HS-27A (cell line): ENCODE measurements around the gene CEP68.
A peak's percentile ranks its signal among the peaks of the same experiment; 100 is the strongest.
"Not testable (repeated sequence)": the region's sequence is repeated elsewhere in the genome, so short reads cannot be mapped to it uniquely, and the experiment has no call there.

Source experiments
- DNase-seq: peaks from one replicate; pipeline ENCODE4 v3.0.0-alpha.2; 2012; ENCODE audit warnings: low read depth, missing footprints

CEP68 gene, protein sequence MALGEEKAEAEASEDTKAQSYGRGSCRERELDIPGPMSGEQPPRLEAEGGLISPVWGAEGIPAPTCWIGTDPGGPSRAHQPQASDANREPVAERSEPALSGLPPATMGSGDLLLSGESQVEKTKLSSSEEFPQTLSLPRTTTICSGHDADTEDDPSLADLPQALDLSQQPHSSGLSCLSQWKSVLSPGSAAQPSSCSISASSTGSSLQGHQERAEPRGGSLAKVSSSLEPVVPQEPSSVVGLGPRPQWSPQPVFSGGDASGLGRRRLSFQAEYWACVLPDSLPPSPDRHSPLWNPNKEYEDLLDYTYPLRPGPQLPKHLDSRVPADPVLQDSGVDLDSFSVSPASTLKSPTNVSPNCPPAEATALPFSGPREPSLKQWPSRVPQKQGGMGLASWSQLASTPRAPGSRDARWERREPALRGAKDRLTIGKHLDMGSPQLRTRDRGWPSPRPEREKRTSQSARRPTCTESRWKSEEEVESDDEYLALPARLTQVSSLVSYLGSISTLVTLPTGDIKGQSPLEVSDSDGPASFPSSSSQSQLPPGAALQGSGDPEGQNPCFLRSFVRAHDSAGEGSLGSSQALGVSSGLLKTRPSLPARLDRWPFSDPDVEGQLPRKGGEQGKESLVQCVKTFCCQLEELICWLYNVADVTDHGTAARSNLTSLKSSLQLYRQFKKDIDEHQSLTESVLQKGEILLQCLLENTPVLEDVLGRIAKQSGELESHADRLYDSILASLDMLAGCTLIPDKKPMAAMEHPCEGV

DNA sequence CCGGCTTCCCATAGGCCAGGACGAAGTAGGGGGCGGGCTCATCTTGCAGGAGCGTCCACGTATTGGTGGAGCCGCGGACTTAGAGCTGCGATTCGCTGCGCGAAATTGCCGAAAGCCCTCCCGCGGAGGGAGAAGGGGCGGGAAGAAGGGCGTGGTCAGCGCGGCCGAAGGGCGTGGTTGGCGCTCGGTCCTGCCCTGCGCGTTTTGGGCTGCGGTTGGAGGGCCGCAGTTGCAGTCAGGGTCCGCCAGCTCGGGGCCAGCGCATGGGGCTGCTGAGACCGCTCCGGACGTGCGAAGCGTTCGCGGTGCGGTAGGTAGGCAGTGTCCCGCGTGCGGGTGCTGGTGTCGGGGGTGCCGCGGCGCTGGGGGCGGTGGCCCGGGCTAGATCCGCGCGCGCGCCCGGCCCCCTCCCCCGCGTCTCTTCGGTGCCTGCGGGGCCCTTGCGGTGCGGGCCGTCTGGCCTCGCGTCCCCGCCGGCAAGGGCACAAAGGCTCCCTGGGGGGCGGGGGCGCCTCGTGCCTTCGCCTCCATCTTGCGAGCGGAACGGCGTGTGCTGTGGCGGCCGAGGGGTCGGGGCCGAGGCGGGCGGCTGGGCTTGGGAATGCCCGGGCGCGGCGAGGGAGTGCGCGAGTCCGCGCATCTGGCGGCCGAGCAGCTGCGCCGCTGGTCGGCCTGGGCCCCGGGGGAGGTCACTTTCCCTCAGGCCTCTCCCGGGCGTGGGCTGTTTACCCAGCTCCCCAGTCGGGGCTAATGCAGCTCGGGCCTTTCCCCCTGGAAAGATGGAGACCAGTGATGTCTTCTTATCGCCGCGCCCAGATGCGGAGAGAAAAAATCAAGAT is at the start of gene CEP68:
CEP68 (plus strand) TSS at position 202 of the 839 bp plus-strand sequence. CDS start 13,029 bp downstream, outside the sequence.
- DNase-seq, result peak; percentile 76

DNA sequence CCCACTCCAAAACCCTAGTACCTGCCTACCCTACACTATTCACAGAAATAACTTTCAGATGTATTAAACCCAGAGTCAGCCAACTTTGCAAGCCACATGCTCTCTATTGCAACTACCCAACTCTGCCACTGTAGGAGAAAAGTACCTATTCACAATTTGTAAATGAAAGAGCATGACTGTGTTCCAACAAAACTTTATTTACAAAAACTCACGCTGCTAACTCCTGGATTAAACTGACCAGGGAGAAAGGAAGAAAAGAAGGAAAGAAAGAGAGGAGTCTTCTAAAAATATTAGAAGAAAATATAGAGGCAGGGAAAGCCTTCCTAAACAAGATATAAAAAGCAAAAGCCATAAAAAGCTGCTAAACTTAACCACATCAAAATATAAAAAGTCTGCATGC is 42.4 kb upstream of the CEP68 start:
- DNase-seq, result no peak

DNA sequence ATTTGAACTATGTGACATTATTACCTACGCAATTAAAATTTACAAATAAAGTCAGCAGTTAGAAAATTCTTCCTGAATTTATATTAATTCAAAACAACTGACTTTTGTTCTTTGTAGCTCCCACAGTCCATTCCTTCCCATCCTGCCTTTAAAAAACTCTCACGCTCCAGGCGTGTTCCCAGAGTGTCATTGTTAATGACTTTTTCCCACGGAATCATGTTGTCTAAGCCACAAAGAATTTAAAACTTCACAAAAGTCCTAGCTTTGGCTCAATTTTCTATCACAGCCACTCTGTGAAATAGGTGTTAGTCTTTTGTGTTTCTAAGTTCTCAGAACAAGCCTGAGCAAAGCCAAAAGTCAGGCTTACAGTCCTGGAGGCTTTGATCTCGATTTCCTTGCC is 40.5 kb upstream of the CEP68 start:
- no peak for DNase-seq

DNA sequence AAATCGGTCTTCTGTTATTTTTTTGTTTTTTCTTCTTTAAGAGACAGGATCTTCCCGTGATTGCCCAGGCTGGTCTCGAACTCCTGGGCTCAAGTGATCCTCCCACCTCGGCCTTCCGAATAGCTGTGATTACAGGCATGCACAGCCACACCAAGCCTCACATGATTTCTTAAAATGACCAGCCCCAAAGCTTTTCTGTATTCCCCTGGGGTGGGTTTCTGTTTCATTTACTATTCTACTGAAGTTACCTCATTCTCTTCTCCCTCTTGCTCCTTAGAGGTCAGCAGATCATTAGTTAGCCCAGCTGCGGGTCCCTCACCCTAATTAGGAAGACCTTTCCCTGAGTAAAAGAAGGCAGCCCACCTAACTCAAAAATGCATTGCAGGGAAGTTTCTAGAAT is 39.4 kb upstream of the CEP68 start:
- no peak for DNase-seq

DNA sequence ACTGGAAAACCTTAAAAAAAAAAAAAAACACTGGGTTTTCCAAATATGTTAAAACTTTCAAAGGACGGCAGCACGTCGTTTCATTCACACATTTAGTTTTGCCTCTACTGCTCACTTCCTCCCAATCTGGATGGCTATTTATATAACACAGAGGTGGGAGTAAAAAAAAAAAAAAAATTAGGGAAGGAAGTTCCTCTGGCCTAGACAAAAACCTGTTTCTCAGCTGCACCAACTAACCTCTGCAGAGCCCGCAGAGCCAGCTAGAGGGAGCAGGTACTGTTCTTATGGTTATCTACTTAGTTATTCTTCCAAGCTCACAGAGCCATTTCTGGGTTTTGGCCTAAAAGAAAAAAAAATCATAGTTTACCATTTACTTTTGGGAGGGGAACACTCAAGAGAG is 38.9 kb upstream of the CEP68 start:
- no peak for DNase-seq

DNA sequence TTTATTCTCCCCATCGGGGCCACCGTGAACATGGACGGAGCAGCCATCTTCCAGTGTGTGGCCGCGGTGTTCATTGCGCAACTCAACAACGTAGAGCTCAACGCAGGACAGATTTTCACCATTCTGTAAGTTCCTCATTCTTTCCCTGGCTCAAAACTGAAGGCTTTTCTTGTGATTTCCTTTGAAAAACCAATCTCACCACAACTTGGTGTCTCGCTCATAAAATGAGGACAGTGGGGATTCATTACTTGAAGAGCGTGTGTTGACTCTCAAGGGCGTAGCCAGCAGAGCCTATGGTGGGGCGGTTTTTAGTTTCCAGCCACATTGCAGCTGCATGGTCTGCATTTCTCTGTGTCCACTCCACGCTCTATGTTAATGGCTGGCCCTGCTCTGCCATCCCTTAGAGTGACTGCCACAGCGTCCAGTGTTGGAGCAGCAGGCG is 38.1 kb upstream of the CEP68 start:
- DNase-seq, result no peak

DNA sequence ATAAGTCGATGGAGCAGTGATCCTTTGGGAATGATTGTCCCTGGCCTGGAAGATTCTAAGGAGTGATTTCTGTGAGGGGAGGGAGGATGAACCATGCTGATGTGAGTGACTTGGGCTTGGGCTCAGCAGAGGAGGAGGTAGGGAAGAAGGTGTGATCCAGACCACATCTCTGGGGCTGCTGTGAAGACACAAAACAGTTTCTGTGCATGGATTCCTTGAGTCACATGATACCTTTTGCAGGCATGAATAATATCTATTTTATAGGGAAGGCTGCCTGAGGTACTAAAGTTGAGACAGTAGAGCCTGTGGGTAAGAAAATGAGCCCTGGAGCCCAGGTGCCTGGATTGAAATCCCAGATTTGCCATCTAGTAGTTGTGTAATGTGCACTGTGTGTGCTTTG is 37.2 kb upstream of the CEP68 start:
- no peak for DNase-seq

DNA sequence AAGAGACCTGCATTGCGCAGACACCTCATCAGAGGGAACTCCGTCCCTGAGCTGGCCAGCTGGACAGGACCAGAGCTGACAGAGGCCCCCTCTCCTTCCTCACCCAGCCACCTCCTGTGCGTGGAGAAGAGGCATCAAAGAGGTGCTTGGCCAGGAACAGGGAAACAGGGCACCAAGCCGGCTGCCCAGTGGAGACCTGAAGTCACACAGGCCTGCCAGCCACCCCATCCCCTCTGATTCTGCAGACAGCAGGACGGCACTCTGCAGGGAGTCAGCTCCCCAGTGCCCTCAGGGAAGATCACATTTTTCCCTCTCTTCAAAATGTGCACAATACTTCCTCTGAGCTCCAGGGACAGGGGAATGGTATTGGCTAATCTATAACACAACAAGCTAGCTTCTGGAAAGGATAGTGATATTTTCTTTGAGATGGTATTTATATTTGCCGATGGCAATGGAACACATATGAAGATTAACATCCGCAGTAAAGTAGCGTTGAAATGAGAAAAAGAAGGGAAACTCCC is 36.5 kb upstream of the CEP68 start:
- no peak for DNase-seq

DNA sequence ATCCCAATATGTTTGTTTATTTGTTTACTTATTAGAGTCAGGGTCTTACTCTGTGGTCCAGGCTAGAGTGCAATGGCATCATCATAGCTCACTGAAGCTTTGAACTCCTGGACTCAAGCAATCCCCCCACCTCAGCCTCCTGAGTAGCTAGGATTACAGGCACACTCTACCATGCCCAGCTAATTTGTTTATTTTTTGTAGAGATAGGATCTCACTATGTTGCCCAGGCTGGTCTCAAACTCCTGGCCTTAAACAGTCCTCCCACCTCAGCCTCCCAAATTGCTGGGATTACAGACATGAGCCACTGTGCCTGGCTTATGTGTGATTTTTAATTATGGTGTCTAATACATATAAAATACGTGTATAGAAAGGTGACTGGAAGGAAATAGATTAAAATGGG is 36.0 kb upstream of the CEP68 start:
- not testable (repeated sequence) for DNase-seq

DNA sequence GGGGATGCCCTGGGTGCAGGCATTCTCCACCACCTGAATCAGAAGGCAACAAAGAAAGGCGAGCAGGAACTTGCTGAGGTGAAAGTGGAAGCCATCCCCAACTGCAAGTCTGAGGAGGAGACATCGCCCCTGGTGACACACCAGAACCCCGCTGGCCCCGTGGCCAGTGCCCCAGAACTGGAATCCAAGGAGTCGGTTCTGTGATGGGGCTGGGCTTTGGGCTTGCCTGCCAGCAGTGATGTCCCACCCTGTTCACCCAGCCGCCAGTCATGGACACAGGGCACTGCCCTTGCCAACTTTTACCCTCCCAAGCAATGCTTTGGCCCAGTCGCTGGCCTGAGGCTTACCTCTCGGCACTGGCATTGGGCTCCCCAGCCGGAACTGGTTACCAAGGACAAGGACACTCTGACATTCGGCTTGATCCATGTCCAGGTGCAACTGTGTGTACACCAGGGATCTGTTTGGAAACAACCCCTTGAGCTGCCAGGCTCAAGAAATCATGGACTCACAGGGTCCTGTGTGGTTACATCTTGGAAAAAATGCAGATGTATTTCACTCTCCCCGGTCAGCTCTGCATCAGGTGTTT is 35.2 kb upstream of the CEP68 start:
- no peak for DNase-seq

DNA sequence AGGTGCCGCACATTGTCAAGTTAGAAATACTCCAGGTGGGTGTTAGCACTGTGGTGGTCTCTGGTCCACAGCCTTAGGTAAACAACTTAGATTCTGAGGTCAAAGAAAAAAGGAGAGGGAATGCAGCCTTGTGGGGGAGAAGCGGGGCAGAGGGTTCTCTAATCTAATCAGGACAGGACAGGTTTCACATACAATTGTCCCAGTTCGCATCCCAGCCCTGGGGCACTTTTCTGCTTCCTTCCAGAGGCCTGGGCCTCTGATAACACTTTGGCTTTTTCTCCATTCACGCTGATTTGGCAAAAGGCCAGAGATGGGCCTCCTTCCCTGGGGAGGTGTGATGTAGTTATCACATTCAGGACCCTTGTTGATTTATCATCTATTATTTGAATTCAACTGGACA is 34.5 kb upstream of the CEP68 start:
- DNase-seq, result no peak

DNA sequence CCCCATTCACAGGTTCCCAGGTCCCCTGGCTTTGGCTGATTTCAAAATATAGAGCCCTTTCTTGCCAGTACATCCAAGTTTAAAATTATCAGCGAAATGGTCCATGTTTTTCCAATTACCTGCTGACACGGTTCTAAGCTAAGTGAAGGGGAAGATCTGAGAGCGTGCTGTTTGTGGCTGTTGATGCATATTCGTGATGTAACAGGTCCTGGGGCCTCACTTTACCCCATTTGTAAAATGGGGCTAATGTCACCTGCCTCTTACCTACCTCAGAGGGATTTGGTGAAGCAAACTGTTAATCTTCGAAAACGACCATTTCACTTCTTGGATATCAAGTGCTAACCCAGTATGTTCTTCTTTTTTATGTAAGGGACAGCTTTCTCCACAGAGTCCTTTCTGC is 34.0 kb upstream of the CEP68 start:
- no peak for DNase-seq

DNA sequence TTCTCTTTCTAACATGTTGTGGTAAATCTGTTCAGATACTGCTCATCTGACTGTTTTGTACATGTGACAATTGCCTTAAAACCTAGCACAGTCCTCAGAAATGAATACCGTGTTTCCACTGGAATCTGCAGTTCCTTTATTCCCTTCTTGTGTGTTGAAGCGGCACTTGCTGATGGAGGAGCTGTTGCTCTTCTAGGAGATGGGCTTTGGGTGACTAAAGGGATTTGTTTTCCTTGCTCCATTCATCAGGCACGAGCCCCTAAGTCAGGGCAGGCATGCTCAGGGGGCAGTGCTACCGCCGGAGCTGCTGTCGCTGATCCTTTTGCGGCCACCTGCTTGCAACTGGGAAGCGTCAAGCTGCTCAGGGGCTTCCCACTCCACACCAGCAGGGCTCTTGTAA is 32.5 kb upstream of the CEP68 start:
- no peak for DNase-seq

DNA sequence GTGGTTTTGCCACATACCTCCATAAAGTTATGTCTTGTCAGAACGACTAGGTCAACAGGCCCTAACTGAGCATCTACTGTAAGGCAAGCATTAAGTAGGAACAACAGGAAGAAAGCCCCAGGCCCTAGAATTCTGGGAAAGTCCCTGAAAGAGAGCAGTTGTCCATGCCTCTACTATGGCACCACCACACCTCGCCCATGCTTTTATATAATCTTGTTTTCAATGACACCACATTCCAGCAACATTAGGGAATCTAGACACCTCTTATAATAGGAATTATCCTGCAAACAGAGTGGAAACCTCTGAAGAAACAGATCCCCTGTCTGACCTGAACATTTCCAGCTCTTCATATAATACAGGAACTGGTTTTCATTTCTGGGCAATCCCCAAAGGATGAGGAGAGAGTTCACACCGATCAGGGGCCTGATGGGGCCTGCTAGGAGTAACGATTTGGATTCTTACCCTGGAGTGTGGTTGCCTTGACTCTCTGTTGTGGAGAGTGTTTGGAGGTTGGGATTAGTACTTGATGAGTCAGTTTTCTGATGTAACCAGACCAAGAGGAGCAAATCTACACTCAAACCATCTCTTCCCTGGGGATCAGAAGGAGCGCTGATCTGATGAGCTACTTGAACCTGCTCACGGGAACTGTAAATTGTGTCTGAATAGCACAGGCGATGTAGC is 31.9 kb upstream of the CEP68 start:
- no peak for DNase-seq

DNA sequence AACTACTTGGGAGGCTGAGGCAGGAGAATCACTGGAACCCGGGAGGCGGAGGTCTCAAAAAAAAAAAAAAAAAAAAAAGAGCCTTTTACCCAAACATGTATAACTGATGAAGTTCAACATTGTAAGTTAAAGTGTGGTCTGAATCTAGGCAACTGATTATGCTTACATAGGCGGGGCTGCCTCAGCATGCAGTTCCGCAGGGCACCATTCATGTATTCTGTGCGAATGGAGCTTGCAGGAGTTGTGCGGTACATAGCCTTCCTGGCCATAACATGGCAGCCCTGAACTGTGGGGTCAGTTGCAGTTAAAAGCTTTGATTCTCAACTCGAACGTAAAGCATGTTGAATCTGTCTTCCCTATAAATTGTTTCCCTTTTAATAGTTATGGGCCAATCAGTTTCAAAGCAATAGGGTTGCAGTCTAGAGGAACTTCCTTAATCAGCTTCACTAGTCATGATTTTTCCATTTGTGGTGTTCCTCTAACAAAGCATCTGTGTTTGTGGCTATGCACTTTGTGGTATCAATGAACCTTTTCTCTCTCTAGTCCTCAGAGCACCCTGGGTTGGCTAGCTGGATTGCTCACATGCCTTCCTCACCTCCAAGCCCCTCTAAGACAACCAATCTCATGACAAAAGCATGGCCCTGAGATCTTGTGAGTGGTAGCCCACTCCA is 30.6 kb upstream of the CEP68 start:
- DNase-seq, result no peak

DNA sequence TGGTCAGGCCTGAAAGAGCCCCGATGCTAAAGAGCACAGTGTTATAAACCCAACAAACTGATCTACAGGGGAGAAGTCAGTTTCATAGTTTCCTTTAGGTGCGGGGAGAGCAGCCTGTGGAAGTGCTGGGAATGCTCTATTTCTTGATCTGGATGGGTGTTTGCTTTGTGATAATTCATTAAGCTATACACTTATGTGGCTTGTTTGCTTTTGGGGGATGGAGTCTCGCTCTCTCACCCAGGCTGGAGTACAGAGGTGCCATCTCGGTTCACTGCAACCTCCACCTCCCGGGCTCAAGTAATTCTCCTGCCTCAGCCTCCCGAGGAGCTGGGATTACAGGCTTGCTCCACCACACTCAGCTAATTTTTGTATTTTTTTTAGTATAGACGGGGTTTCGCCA is 30.1 kb upstream of the CEP68 start:
- DNase-seq, result no peak

DNA sequence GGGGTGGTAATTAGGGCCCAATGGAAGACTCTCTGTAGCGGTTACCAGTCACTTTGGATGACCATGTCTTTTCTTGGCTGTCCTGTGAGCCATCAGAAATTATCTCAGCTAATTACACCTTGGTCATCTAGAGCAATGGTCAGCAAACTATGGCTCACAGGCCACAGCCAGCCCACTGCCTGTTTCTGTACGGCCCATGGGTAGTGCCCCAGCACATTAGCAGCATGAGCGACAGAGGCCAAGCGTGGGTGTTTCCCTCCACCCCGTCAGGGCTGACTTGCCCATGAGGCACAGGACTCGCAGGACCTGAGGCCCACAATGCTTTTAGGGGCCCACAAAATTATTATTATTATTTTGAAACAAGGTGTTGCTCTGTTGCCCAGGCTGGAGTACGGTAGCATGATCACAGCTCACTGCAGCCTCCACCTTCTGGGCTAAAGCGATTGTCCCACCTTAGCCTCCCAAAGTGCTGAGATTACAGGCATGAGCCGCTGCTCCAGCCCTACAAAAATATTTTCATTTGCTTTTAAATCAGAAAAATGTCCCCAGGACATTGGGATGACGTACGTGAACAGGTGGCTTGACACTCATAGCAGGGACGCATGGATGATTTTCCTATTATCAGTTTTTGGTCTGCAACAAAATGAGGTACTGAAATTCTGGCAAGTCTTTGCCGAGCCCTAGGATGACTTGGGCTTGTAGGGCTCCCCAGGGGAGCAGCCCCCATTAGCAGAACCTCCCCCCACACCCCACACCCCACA is 29.3 kb upstream of the CEP68 start:
- DNase-seq, result no peak

DNA sequence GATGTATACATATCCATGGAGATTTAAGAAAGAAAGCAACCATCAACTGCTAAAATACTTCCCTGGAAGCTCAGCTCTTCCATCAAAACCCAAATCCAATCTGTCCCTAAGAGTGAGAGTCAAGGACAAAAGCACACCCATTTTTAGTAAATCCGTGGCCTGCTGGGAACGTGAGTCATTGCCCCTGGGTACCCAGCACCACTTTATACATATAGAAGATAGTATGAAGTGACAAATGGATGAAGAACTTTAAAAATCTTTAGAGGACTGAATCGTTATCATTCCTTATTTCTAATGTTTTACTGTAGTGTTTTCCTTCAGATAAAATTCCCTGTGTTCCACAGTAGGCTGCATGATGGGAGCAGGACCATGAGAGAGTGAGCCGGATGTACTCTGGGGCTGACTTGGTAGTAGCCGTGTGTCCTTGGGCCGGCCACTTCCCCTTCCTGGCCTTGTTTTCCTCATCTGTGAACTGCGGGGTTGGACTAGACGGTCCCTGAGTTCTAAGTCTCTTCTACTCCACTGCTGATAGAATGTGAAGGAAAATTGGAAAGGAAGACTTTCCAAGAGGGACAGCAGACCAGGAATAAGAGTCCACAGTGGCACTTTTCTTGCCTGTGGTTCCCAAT is 28.5 kb upstream of the CEP68 start:
- peak; percentile 35 for DNase-seq
